SKM-1 (cell line): Measurements from ENCODE around the gene UNKL.
A peak's percentile ranks its signal among the peaks of the same experiment; 100 is the strongest.

Experiments
- DNase-seq: peaks from one replicate; lab custom pipeline; 2025; ENCODE audit not compliant: unreplicated experiment; lab: John Stamatoyannopoulos, UW

Gene UNKL

GRCh38 chr16:1432388-1433262 is 18.1 kb upstream of the UNKL start:
- no peak for DNase-seq

- no peak for DNase-seq
Observed at GRCh38 chr16:1431497-1432270, 17.2 kb upstream of the UNKL start.

GRCh38 chr16:1430759-1431496 is 16.4 kb upstream of the UNKL start, which contains the start of gene PERCC1:
TSS of gene PERCC1 (plus strand) at chr16:1431078. CDS start at chr16:1432594, 1,516 bp downstream.
- DNase-seq: no peak

- no peak for DNase-seq
Observed at GRCh38 chr16:1430214-1430758, 15.8 kb upstream of the UNKL start.

GRCh38 chr16:1429631-1430030 is 15.1 kb upstream of the UNKL start:
- DNase-seq: no peak

GRCh38 chr16:1429012-1429411 is 14.5 kb upstream of the UNKL start:
- no peak for DNase-seq

- DNase-seq: peak; percentile 35
Observed at GRCh38 chr16:1428511-1428910, 14.0 kb upstream of the UNKL start.

GRCh38 chr16:1427473-1428461 is 13.3 kb upstream of the UNKL start:
- no peak for DNase-seq

- DNase-seq: no peak
Observed at GRCh38 chr16:1426734-1427471, 12.4 kb upstream of the UNKL start.

GRCh38 chr16:1425616-1426370 is 11.3 kb upstream of the UNKL start:
- no peak for DNase-seq

GRCh38 chr16:1424028-1424427 is 9.5 kb upstream of the UNKL start:
- no peak for DNase-seq

- DNase-seq: no peak
Observed at GRCh38 chr16:1422076-1422475, 7.6 kb upstream of the UNKL start.

GRCh38 chr16:1420111-1420539 is 5.6 kb upstream of the UNKL start:
- DNase-seq: no peak

- DNase-seq: no peak
Observed at GRCh38 chr16:1416521-1416941, 2.0 kb upstream of the UNKL start.

GRCh38 chr16:1413684-1414531 is 596 bp downstream of the UNKL start:
- DNase-seq: peak; percentile 20

GRCh38 chr16:1412847-1413246 is 1.7 kb downstream of the UNKL start:
- DNase-seq: no peak

- peak; percentile 56 for DNase-seq
Observed at GRCh38 chr16:1408171-1408837, 6.2 kb downstream of the UNKL start.
